ENCODE results near the gene NOP10. TPM values are rescaled to one million over a fixed set of nuclear protein-coding genes. Genes with fewer than 3 reads are reported as not detected.

The NOP10 gene
- polyA plus RNA-seq, 1 donor (not counting 4 experiments of a cell fraction or from before 2014, with no cell fraction given) = 663 TPM

- Histone ChIP-seq H3K9ac (ENCODE audit: control insufficient read depth, extremely low read depth, insufficient read depth, low read length) (no peak overlapping the region), H3K4me2 (ENCODE audit: control insufficient read depth, extremely low read depth, insufficient read depth, low read depth, low read length) (no peak overlapping the region), H3K4me3 (ENCODE audit: control insufficient read depth in 2 of 3, extremely low read depth in 1 of 3, insufficient read depth in 2 of 3, low read depth in 1 of 3, low read length in 3 of 3) (no peak overlapping the region), H3K36me3 (ENCODE audit: control insufficient read depth in 2 of 2, extremely low read depth in 1 of 2, insufficient read depth in 2 of 2, low read length in 2 of 2) (peaks cover 34 to 35% of the 10 kb centered on the region in 2 experiments), H3K79me2 (ENCODE audit: control insufficient read depth, insufficient read depth, low read length) (peaks cover 2% of the 10 kb centered on the region), H3K9me3 (ENCODE audit: control insufficient read depth, low read depth, low read length) (no peaks in the 10 kb centered on the region), H4K20me1 (ENCODE audit: control insufficient read depth, extremely low read depth, insufficient read depth, low read length) (peaks cover 3% of the 10 kb centered on the region), H3K4me1 (ENCODE audit: control insufficient read depth, extremely low read depth, insufficient read depth, low read length) (peaks cover 11% of the 10 kb centered on the region), H2AFZ (ENCODE audit: control insufficient read depth, low read length) (no peak overlapping the region), H3K27ac (ENCODE audit: control insufficient read depth, insufficient read depth, low read length) (no peak overlapping the region), H3K9me1 (ENCODE audit: control insufficient read depth, extremely low read depth, insufficient read depth, low read length) (peaks cover 6% of the 10 kb centered on the region), H3K27me3 (ENCODE audit: control insufficient read depth, extremely low read depth, insufficient read depth, low read length) (no peaks in the 10 kb centered on the region)
- FAIRE-seq (no peak), DNase-seq (ENCODE audit: low read depth, low spot score) (no peak)
- TF ChIP-seq CTCF (optimal IDR thresholded peaks at IDR 0.05 in 1 of 3, IDR thresholded peaks at IDR 0.05 in 1 of 3, conservative IDR thresholded peaks at IDR 0.05 in 1 of 3; ENCODE audit: extremely low read depth in 1 of 3, insufficient read depth in 2 of 3, low read length in 3 of 3) = no peak
- dilution Hi-C loops (cut with MboI; ENCODE audit: extremely low pct_ligation_motif_present, low sequenced_read_pairs) = no loop called here
Measured at GRCh38 chr15:34358948-34359347, 16.0 kb upstream of the NOP10 start.

- no peak for FAIRE-seq
- H3K27ac ChIP-seq (ENCODE audit: control insufficient read depth, insufficient read depth, low read length) = no peak overlapping the region
- no peaks in the 10 kb centered on the region for H3K79me2 ChIP-seq (ENCODE audit: control insufficient read depth, insufficient read depth, low read length)
- DNase-seq (ENCODE audit: low read depth, low spot score) = no peak
- peaks cover 6% of the 10 kb centered on the region for H3K9me1 ChIP-seq (ENCODE audit: control insufficient read depth, extremely low read depth, insufficient read depth, low read length)
- H3K4me2 ChIP-seq (ENCODE audit: control insufficient read depth, extremely low read depth, insufficient read depth, low read depth, low read length) = no peak overlapping the region
- no peak for TF ChIP-seq EZH2 (IDR thresholded peaks at IDR 0.05; ENCODE audit: low read length)
- TF ChIP-seq CTCF (optimal IDR thresholded peaks at IDR 0.05 in 1 of 3, IDR thresholded peaks at IDR 0.05 in 1 of 3, conservative IDR thresholded peaks at IDR 0.05 in 1 of 3; ENCODE audit: extremely low read depth in 1 of 3, insufficient read depth in 2 of 3, low read length in 3 of 3) = peak; percentile 17 to 24 (median 22)
- peaks cover 3% of the 10 kb centered on the region for H4K20me1 ChIP-seq (ENCODE audit: control insufficient read depth, extremely low read depth, insufficient read depth, low read length)
- H3K27me3 ChIP-seq (ENCODE audit: control insufficient read depth, extremely low read depth, insufficient read depth, low read length) = no peaks in the 10 kb centered on the region
- H3K36me3 ChIP-seq (ENCODE audit: control insufficient read depth in 2 of 2, extremely low read depth in 1 of 2, insufficient read depth in 2 of 2, low read length in 2 of 2) = peaks cover 30 to 32% of the 10 kb centered on the region in 2 experiments
- peaks cover 11% of the 10 kb centered on the region for H3K4me1 ChIP-seq (ENCODE audit: control insufficient read depth, extremely low read depth, insufficient read depth, low read length)
- no peak overlapping the region for H3K4me3 ChIP-seq (ENCODE audit: control insufficient read depth in 2 of 3, extremely low read depth in 1 of 3, insufficient read depth in 2 of 3, low read depth in 1 of 3, low read length in 3 of 3)
- no peak overlapping the region for H3K9ac ChIP-seq (ENCODE audit: control insufficient read depth, extremely low read depth, insufficient read depth, low read length)
- no peaks in the 10 kb centered on the region for H3K9me3 ChIP-seq (ENCODE audit: control insufficient read depth, low read depth, low read length)
- no peak overlapping the region for H2AFZ ChIP-seq (ENCODE audit: control insufficient read depth, low read length)
- dilution Hi-C loops (cut with MboI; ENCODE audit: extremely low pct_ligation_motif_present, low sequenced_read_pairs) = no loop called here
Measured at GRCh38 chr15:34358367-34358766, 15.4 kb upstream of the NOP10 start.

Data from keratinocyte (primary cell).